ENCODE results near the gene PATL1. TPM values are rescaled to one million over a fixed set of nuclear protein-coding genes. Genes with fewer than 3 reads are reported as not detected.

PATL1 gene
- total and polyA plus RNA-seq, 2 of the 4 experiments (the other 2 are of a cell fraction), result 3.9 to 29.7 TPM

DNA sequence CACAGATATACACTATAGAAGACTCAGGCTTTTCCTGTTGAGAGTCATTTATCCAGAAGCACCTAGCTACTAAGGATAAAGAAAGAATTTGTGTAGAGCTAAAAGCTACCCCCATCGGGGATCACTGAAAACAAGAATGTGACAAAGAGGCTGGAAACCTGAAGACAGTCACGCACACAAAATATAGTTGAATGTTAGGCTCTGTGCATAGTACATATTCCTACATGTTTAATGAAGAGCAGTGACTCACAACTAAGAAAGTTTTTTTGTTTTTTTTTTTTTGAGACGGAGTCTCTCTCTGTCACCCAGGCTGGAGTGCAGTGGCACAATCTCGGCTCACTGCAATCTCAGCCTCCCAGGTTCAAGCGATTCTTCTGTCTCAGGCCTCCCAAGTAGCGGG is 36.5 kb upstream of the PATL1 start:
- Histone ChIP-seq H2BK120ac (ENCODE audit: low read depth, low read length) (peak overlapping the region; percentile 64; the same call in 1 of the 2 replicates), H3K27ac (ENCODE audit: insufficient read depth, low read length) (no peak overlapping the region), H3K79me1 (ENCODE audit: low read depth in 1 of 2, low read length in 2 of 2) (no peaks in the 10 kb centered on the region), H4K20me1 (ENCODE audit: insufficient read depth, low read length) (no peaks in the 10 kb centered on the region), H4K5ac (ENCODE audit: low read depth, low read length) (no peak overlapping the region), H3K27me3 (ENCODE audit: control insufficient read depth, insufficient read depth, low read length) (no peaks in the 10 kb centered on the region), H3K36me3 (ENCODE audit: control insufficient read depth, insufficient read depth, low read length) (no peaks in the 10 kb centered on the region), H3K4me1 (ENCODE audit: control insufficient read depth, insufficient read depth, low read length) (peaks cover 9% of the 10 kb centered on the region; the same call in 1 of the 2 replicates), H2AK5ac (ENCODE audit: low read depth, low read length) (no peak overlapping the region), H2AK9ac (replicated peaks; ENCODE audit: low read depth, low read length, poor library complexity) (no peak overlapping the region), H2BK15ac (ENCODE audit: low read depth, low read length) (no peak overlapping the region), H3K9ac (ENCODE audit: low read depth, low read length) (no peak overlapping the region), H2AFZ (replicated peaks; ENCODE audit: low read length, poor library complexity) (no peak overlapping the region), H3K14ac (replicated peaks; ENCODE audit: low read depth, low read length) (no peak overlapping the region), H3K9me1 (ENCODE audit: insufficient read depth, low read length) (0 out of 2 replicates have a peak, but pooled peaks cover 3% of the 10 kb centered on the region), H3K23ac (ENCODE audit: low read depth, low read length) (no peak overlapping the region), H4K8ac (ENCODE audit: low read depth in 2 of 2, low read length in 2 of 2) (peak overlapping the region in 1 of 2 experiments; percentile 16; a peak in 1 of 4 replicates), H3K18ac (ENCODE audit: low read depth, low read length) (peak overlapping the region; percentile 1; the same call in 1 of the 2 replicates), H3K4me2 (ENCODE audit: low read depth, low read length) (no peak overlapping the region), H4K91ac (ENCODE audit: insufficient read depth, low read depth, low read length) (no peak overlapping the region), H3K4me3 (ENCODE audit: insufficient read depth, low read depth, low read length) (no peak overlapping the region), H3K9me3 (ENCODE audit: control insufficient read depth, insufficient read depth, low read length) (no peaks in the 10 kb centered on the region; the same call in 1 of the 2 replicates), H2BK5ac (ENCODE audit: low read depth, low read length, poor library complexity, severe bottlenecking) (peak overlapping the region; percentile 100), H2BK20ac (ENCODE audit: low read depth, low read length) (peak overlapping the region; percentile 64; the same call in 1 of the 2 replicates), H3K56ac (ENCODE audit: extremely low read depth, insufficient read depth, low read length) (no peak overlapping the region), H3K4ac (ENCODE audit: low read depth, low read length) (no peak overlapping the region)
- ChIA-PET POLR2A (ENCODE audit: unreplicated experiment) (no interaction called here), CTCF (no interaction called here)
- BruUV-seq (replicated peaks), result no TSS peak
- WGBS, 2 experiments (ENCODE audit: extremely low coverage in 2 of 2, insufficient read length in 1 of 2), result 100% methylated on average over 1 of the region's 6 CpGs; no CpG with 5 or more reads in 1 of the 2 experiments
- TF ChIP-seq, protein P1, sequence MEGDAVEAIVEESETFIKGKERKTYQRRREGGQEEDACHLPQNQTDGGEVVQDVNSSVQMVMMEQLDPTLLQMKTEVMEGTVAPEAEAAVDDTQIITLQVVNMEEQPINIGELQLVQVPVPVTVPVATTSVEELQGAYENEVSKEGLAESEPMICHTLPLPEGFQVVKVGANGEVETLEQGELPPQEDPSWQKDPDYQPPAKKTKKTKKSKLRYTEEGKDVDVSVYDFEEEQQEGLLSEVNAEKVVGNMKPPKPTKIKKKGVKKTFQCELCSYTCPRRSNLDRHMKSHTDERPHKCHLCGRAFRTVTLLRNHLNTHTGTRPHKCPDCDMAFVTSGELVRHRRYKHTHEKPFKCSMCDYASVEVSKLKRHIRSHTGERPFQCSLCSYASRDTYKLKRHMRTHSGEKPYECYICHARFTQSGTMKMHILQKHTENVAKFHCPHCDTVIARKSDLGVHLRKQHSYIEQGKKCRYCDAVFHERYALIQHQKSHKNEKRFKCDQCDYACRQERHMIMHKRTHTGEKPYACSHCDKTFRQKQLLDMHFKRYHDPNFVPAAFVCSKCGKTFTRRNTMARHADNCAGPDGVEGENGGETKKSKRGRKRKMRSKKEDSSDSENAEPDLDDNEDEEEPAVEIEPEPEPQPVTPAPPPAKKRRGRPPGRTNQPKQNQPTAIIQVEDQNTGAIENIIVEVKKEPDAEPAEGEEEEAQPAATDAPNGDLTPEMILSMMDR (conservative IDR thresholded peaks at IDR 0.05; ENCODE audit: low read depth, low read length), result no peak
- TF ChIP-seq CHD1 (IDR thresholded peaks at IDR 0.05; ENCODE audit: low read depth, low read length) (no peak), NFE2L2 (IDR thresholded peaks at IDR 0.05; ENCODE audit: low read depth, low read length) (no peak), ELK1 (IDR thresholded peaks at IDR 0.05; ENCODE audit: borderline replicate concordance, low read depth, low read length) (no peak), POLR2A (IDR thresholded peaks at IDR 0.05; ENCODE audit: low read depth, low read length) (no peak), MAZ (IDR thresholded peaks at IDR 0.05; ENCODE audit: borderline replicate concordance, low read depth, low read length) (no peak), RCOR1 (IDR thresholded peaks at IDR 0.05; ENCODE audit: insufficient replicate concordance, low read length) (no peak)
- TF ChIP-seq, protein P2, sequence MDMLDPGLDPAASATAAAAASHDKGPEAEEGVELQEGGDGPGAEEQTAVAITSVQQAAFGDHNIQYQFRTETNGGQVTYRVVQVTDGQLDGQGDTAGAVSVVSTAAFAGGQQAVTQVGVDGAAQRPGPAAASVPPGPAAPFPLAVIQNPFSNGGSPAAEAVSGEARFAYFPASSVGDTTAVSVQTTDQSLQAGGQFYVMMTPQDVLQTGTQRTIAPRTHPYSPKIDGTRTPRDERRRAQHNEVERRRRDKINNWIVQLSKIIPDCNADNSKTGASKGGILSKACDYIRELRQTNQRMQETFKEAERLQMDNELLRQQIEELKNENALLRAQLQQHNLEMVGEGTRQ (IDR thresholded peaks at IDR 0.05; ENCODE audit: low read depth, low read length), result no peak
- DNase-seq (peak; percentile 38), ATAC-seq (ENCODE audit: low read depth) (peak; percentile 39)
- intact Hi-C loops (cut with micrococcal nuclease) (no loop called here), dilution Hi-C loops (cut with HindIII; ENCODE audit: low sequenced_read_pairs, unreplicated experiment) (no loop called here), in situ Hi-C loops (cut with MboI; ENCODE audit: low sequenced_read_pairs) (no loop called here)
